Endodermal cell (in vitro differentiated cells): Measurements from ENCODE around the gene CEACAM6. TPM values are rescaled to one million over a fixed set of nuclear protein-coding genes. Genes with fewer than 3 reads are reported as not detected.

Experiments
- DNase-seq: peaks from one replicate; pipeline ENCODE4 v3.0.0-alpha.2; 2017
- H3K27ac ChIP-seq: 2 replicates; pipeline ENCODE4 v1.5.1; 2013; ENCODE audit warnings: mild to moderate bottlenecking, low read depth, low read length, moderate library complexity
- H3K27me3 ChIP-seq: 2 replicates; pipeline ENCODE4 v1.6.1; 2013; ENCODE audit warnings: mild to moderate bottlenecking, low read length, moderate library complexity; ENCODE audit not compliant: insufficient read depth, control insufficient read depth, poor library complexity, severe bottlenecking
- H3K36me3 ChIP-seq: 2 replicates; pipeline ENCODE4 v1.7.0; 2013; ENCODE audit warnings: mild to moderate bottlenecking, low read length, moderate library complexity; ENCODE audit not compliant: control insufficient read depth, insufficient read depth
- H3K4me1 ChIP-seq: one replicate; pipeline ENCODE4 v1.7.0; 2013; ENCODE audit warnings: low read length; ENCODE audit not compliant: control insufficient read depth, insufficient read depth
- H3K4me3 ChIP-seq: 2 replicates; pipeline ENCODE4 v1.5.1; 2013; ENCODE audit warnings: mild to moderate bottlenecking, low read length, moderate library complexity
- H3K9ac ChIP-seq: 2 replicates; pipeline ENCODE4 v1.6.1; 2013; ENCODE audit warnings: mild to moderate bottlenecking, low read length, moderate library complexity; ENCODE audit not compliant: poor library complexity, severe bottlenecking; ENCODE audit errors: extremely low read depth
- H3K9me3 ChIP-seq: 2 replicates; pipeline ENCODE4 v1.6.1; 2013; ENCODE audit warnings: mild to moderate bottlenecking, low read length, moderate library complexity; ENCODE audit not compliant: control insufficient read depth
- H3K27ac Mint-ChIP-seq: 2 replicates; pipeline ENCODE4 v1.8.0; 2020; ENCODE audit warnings: mixed read lengths
- H3K27me3 Mint-ChIP-seq: 2 replicates; pipeline ENCODE4 v1.8.0; 2021; ENCODE audit warnings: mild to moderate bottlenecking, mixed read lengths; ENCODE audit not compliant: insufficient read depth
- H3K36me3 Mint-ChIP-seq: 2 replicates; pipeline ENCODE4 v1.8.0; 2020; ENCODE audit warnings: low read depth, mixed read lengths
- H3K4me1 Mint-ChIP-seq: 2 replicates; pipeline ENCODE4 v1.8.0; 2020; ENCODE audit warnings: mixed read lengths
- H3K4me3 Mint-ChIP-seq: 2 replicates; pipeline ENCODE4 v1.8.0; 2020; ENCODE audit warnings: mild to moderate bottlenecking, moderate library complexity, mixed read lengths
- H3K9me3 Mint-ChIP-seq: 2 replicates; pipeline ENCODE4 v1.8.0; 2020; ENCODE audit warnings: mild to moderate bottlenecking, mixed read lengths
- CTCF ChIP-seq: fragments of 200-600 bp; sonication (generic); conservative IDR thresholded peaks from 2 replicates; pipeline ENCODE4 v1.5.0; 2021; ENCODE audit warnings: antibody characterized with exemption, mild to moderate bottlenecking
- WGBS, 2 experiments: methylation state at CpG; one replicate each; pipeline versions ENCODE4 v1.1.5 to v1.1.7; 2013; ENCODE audit warnings: missing lambda C conversion rate in 2 of 2, mixed read lengths in 1 of 2; ENCODE audit not compliant: insufficient coverage in 1 of 2, insufficient read length in 1 of 2; 5-methylcytosine and 5-hydroxymethylcytosine counted together
- total RNA-seq, 2 donors: library from RNA; stranded (reverse); fragmentation: NEBNext Ultra II Directional in 1 of 2; extraction: Animal tissue kit (Norgen Biotek cat#: 25700) in 1 of 2; gene quantifications; 2 replicates in 1 of 2; 3 replicates in 1 of 2; pipeline ENCODE4 v1.2.1, GENCODE V29; 2021

CEACAM6 gene
- total RNA-seq, 2 donors from 2014 or later, result not detected

GRCh38 chr19:41709951-41710645 lies 45.2 kb upstream of the CEACAM6 start:
- Mint-ChIP-seq H3K4me3 (no peak overlapping the region), H3K4me1 (no peaks in the 10 kb centered on the region), H3K9me3 (peaks cover 94% of the 10 kb centered on the region), H3K27me3 (peaks cover 4% of the 10 kb centered on the region), H3K27ac (no peak overlapping the region), H3K36me3 (no peaks in the 10 kb centered on the region)
- Histone ChIP-seq H3K9ac (no peak overlapping the region), H3K27ac (no peak overlapping the region), H3K27me3 (peaks cover 1% of the 10 kb centered on the region), H3K4me1 (no peaks in the 10 kb centered on the region), H3K4me3 (no peak overlapping the region), H3K36me3 (no peaks in the 10 kb centered on the region), H3K9me3 (no peaks in the 10 kb centered on the region)
- 70 to 80% methylated on average over 5 to 8 of the region's 8 CpGs for WGBS, 2 experiments
- DNase-seq, result no peak
- no peak for TF ChIP-seq CTCF

- H3K4me1 ChIP-seq, result no peaks in the 10 kb centered on the region
- no peak overlapping the region for H3K4me3 Mint-ChIP-seq
- no peak for DNase-seq
- H3K9me3 Mint-ChIP-seq, result peaks cover 93% of the 10 kb centered on the region
- no peak for TF ChIP-seq CTCF
- H3K4me1 Mint-ChIP-seq, result no peaks in the 10 kb centered on the region
- H3K9me3 ChIP-seq, result no peaks in the 10 kb centered on the region
- WGBS, 2 experiments, result 65 to 76% methylated on average over 6 to 13 of the region's 13 CpGs
- no peak overlapping the region for H3K27ac Mint-ChIP-seq
- H3K27ac ChIP-seq, result no peak overlapping the region
- no peaks in the 10 kb centered on the region for H3K36me3 ChIP-seq
- no peaks in the 10 kb centered on the region for H3K36me3 Mint-ChIP-seq
- no peak overlapping the region for H3K4me3 ChIP-seq
- H3K27me3 Mint-ChIP-seq, result peaks cover 4% of the 10 kb centered on the region
- no peak overlapping the region for H3K9ac ChIP-seq
- H3K27me3 ChIP-seq, result peaks cover 4% of the 10 kb centered on the region
Measured at GRCh38 chr19:41711376-41712261, 43.7 kb upstream of the CEACAM6 start.

GRCh38 chr19:41714598-41714997 lies 40.7 kb upstream of the CEACAM6 start:
- TF ChIP-seq CTCF, result no peak
- H3K9me3 ChIP-seq, result no peaks in the 10 kb centered on the region
- no peak overlapping the region for H3K27ac Mint-ChIP-seq
- H3K27me3 Mint-ChIP-seq, result no peaks in the 10 kb centered on the region
- no peak overlapping the region for H3K4me3 ChIP-seq
- 70 to 81% methylated on average over 4 of the region's 5 CpGs for whole genome bisulfite sequencing, 2 experiments
- no peaks in the 10 kb centered on the region for H3K4me1 Mint-ChIP-seq
- peaks cover 4% of the 10 kb centered on the region for H3K27me3 ChIP-seq
- H3K9ac ChIP-seq, result no peak overlapping the region
- DNase-seq, result no peak
- no peaks in the 10 kb centered on the region for H3K36me3 ChIP-seq
- no peak overlapping the region for H3K27ac ChIP-seq
- H3K4me3 Mint-ChIP-seq, result no peak overlapping the region
- H3K36me3 Mint-ChIP-seq, result no peaks in the 10 kb centered on the region
- H3K9me3 Mint-ChIP-seq, result peaks cover 98% of the 10 kb centered on the region
- H3K4me1 ChIP-seq, result no peaks in the 10 kb centered on the region
